GM19023 (cell line): Measurements from ENCODE around the gene INTS6.

Experiments
- ATAC-seq: cut with Tn5 transposase; IDR thresholded peaks from one replicate; pipeline ENCODE4 v1.9.1; 2021; ENCODE audit warnings: mild to moderate bottlenecking, moderate library complexity; ENCODE audit not compliant: unreplicated experiment

INTS6 gene

DNA sequence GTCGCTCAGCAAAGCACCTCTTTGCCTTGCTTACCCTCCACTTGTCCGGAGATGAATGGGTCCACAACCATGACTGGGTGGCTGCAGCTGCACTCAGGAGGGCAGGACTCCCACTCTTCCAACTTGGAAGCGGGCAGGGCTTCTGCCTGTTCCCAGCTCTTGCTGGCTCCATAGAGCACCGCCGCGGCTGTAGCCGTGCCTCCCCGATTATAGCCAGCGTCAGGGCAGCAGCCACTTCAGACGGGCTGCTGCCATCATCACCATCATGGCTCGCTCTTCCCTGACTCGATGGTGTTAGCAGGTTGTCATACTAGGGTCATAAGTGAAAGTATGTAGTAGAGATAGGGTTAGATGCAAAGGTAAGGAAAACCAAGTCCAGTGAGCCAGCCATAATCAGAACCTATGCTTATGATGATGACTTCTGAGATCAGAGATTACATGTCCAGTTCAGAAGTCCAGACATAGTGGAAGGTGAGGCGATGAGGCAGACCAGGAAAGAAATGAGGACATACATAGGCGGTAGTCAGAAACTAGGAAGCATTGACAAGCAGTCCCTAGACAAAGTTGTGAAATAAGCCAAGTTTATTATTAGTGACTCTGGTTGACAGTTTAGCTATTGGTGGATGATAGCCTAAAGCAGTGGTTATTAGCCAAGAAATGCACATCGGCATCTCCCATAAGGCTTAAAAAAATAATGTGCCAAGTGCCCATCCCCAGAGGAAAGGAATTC lies 4.4 kb upstream of the INTS6 start:
- ATAC-seq, result no peak

DNA sequence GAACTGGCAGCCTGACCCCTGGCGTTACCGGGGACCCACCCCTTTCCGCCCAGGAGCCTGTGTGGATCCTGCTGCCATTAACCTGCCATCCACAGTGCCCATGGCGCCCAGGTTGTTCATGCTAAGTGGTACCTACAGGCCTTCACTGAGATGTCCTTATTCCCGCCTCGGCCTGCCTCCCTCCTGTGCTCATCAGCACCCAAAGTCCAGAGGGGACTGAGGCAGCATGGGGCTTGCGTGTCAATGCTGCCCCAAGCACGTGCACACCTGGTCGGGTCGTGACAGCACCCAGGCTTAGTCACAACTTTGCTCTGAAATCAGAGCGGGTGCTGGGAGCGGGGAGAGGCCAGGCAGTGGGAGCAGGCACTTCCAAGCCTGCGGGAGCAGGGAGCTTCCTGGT lies 3.7 kb upstream of the INTS6 start:
- no peak for ATAC-seq

DNA sequence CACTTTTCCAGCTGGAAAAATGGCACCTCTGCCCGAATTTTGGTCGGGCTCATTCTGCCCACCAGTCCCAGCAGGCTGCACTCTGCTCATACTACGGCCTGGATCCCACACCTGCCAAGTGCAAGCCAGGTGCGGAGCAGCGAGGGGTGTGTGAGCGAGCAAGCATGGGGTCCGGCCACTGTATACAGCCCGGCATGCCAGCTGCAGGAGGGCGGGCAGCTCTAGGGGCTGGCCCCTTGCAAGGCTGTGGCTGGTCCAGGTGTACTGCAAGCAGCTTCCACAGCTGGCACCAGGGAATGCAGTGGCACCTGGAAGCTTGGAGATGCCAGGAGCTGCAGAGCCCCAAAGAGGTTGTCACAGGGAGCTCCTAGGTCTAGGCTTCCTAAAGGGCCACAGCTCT lies 2.7 kb upstream of the INTS6 start:
- ATAC-seq, result no peak

DNA sequence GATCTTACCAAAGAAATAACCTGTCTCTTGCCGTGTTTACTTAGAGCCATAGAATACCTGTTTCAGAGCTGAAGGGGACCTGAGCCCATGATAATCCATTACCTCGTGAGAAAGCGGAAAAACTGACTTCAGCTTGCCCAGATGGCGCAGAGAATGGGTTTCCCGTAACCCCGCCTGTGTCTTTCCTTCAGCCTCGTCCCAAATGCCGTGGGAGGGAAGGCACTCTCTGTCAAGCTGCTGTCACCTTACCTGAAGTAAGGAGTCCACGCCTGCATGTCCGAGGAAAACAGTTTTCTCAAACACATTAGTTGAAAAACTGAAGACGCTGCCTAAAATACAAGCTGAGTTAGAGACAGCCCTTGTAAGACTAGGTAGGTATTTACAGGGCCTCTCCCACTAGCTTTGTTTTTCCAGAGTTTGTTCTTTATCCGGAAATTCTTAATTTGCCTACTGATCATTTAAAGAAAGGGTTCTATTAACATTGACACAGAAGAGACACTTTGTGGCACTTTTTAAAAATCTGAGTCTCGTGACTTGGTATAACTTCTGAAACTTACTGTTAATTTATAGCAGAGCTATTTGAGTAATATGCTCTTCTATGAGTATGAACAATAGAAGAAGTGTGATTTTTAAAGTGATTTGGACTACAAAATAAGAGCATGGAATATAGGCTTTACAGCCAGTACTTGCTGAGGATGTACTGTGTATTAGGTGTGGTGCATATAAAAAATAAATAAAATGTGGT lies 1.3 kb upstream of the INTS6 start:
- no peak for ATAC-seq

DNA sequence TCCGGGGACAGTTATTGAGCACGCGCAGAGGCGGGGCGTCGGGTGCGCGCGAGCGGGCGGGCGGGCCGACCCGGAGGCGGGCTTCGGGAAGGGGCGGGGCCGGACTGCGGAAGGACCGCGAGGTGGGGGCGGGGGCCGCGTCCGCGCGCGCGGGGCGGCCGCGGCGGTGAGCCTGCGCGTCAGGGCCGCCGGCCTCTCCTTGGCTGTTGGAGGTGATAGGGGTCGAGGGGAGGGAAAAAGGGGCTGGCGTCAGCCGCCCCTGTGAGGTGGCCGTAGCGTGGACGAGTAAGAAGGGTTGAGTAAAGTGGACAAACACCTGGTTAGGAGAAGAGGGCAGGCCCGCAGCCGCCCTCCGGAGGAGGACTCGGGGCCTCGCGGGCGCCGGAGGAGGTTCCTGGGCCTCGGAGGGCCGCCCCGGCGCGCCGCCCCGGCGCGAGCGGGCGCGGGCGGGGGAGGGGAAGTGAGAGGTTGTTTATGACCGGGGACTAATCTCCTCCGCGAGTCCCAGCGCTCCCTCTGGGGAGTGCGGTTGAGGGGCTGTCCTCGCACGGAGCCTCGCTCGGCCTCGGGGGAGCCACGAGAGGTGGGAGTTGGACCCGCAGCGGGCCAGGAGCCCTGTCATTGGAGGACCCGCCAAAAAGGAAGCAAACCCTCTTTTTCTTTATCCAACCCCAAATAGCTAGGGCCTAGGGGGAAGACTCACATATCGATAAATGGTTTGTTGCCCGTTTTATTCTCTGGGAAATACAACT lies 547 bp upstream of the INTS6 start:
- ATAC-seq, result peak; percentile 37

DNA sequence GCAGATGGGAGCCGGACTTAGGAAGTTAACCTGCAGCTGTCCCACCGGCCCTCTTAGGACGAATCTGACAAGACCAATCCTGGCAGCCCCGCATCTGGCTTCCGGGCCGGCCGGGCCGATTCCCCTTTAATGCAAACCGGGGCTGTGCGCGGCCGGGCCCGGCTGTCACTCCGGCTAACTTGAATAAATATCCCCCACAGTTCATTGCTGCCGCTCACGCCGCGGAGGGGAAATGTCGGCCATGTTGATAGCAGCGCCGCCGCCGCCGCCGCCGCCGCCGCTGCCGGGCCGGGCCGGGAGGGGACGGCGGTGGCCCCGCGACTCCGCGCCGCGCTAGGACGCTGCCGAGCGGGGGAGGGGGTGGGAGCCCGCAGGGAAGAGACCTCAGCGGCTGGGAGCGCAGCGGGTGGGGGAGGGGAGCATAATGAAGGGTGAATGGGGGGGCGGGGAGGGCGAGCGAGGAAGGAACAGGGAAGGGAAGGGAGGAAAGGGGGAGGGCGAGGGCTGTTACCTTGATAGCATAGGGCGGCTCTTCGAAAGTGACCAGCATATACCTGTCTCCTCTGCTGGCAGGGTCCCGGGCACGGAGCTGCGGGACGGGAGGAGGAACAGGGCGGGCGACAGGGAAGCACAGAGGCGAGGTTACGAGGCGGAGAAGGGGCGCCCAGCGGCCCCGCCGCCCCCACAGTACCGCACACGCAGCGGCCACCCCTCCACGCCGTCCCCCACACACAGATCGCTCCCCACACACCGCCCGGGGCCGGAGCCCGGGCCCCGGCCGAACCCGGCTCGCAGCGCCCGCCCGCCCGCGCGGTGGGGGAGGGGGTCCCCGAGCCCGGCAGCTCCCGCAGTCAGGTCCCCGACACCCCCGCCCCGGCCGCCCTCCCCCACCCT lies 1.1 kb downstream of the INTS6 start:
- ATAC-seq, result peak; percentile 26

DNA sequence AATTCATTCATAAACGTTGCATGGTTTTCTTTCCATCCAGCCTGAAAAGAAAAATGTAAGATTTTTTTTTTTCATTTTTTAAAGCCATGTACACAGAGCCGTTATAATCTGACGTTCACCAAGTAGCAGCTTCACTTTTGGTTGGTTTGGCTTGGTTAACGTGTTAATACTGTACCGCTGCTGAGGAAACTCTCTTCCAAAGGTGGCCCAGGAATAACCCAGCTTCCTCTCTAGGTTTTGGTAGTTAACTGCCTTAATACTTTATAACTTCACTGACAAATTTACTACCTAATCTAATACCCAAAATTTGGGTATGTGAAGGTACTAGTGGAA lies 1.7 kb downstream of the INTS6 start:
- no peak for ATAC-seq

DNA sequence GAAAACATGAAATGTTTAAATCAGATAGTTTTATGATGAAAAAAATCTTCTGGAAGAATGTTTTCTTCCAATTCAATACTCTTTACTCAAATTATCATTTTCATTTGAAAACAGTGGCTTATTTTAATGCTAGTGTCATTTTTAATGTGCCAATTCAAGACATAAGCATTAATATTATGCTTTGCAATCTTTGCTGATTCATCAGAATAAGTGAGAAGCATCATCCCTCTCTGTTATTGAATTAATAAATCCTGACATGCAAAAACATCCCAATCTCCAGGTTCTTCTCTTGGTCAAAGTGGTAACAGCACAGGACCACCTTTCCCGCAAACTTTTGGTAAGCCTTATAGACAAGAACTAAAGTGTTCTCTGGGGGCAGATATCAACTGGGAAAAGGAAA lies 3.8 kb downstream of the INTS6 start:
- ATAC-seq, result no peak

DNA sequence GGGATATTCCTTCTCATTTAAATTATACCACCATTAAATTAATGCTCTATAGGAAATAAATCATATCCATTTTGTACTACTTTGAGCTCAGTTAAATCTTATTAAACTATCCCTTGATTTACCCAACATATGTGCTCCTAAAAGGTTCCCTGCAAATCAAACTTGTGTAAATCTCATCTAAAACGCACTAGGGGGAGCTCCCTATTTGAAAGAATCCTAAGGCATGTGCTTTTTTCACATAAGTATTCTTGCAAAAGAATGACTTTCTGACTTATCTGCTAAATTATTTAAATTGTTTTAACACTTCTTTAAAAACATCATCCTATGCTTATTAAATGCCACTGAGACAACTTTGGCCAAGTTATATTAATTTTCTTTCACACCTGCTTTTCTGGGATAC lies 7.9 kb downstream of the INTS6 start:
- ATAC-seq, result no peak

DNA sequence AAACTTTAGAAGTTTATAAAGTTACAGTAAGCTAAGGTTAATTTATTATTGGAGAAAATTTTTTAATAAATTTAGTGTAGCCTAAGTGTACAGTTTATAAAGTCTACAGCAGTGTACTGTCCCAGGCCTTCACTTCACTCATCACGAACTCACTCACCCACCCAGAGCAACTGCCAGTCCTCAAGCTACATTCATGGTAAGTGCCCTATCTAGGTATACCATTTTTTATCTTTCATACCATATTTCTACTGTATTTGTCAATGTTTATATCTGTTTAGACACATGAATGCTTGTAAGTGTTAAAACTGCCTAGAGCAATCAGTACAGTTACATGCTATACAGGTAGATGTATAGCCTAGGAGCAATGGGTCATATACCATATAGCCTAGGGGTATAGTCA lies 12.5 kb downstream of the INTS6 start:
- no peak for ATAC-seq

DNA sequence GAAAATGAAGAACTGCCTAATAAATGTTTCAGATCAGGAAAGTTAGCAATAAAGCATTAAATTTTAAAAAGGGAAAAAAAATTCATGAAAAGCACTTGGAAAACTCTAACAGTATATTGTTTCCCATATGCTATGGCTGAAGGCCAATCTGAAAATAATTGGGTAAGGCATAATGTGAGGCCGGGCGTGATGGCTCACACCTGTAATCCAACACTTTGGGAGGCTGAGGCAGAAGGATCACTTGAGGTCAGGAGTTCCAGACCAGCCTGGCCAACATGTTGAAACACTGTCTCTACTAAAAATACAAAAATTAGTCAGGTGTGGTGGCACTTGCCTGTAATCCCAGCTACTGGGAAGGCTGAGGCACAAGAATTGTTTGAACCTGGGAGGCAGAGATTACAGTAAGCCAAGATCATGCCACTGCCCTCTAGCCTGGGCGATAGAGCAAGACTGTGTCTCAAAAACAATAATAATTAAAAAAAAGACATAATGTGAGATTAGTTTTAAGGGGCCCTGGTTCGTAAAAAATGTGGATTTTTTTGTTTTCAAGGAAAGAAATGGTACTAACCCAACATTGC lies 15.2 kb downstream of the INTS6 start:
- no peak for ATAC-seq

DNA sequence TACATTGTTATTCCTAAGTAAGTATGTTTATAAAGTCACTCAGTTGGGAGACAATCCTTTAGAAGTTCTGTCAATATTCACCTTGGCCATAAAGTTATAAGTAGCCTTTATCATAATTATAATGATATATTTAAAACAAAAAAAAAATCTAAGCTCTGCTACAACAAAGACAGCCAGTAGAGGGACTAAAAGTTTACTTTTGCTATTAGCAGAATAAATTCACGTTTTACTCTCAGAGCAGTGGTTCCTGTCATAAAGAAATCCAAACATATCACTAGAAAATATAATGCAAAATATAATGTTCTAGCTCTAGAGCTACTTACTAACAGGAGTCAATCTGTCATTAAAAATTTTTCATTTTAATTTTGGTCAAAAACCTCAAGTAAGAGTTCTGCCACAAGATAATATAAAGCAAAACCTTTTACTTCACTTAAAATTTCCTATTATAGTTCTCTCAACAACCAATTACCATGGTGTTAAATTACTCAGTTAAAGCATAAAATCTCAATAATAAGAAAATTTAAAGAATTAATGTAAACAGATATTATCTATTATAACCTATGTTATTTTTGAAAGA lies 17.7 kb downstream of the INTS6 start:
- no peak for ATAC-seq

DNA sequence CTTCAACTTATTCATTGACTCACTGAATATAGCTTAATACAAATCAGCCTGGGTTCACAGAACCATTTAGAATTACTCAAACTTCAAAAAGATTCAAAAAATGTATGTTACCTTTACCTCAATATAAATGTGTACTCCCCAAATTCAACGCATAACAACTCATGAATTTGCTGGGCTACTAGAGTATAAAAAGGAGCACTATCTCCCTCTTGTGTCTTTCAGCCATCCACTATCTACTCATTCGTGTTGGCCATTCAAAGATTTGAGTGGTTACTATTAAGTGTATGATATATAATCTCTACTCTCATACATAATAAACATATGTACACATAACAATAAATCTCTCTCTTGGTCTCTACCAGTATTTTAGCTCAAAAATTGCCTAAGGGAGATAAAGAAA lies 20.3 kb downstream of the INTS6 start:
- ATAC-seq, result no peak

DNA sequence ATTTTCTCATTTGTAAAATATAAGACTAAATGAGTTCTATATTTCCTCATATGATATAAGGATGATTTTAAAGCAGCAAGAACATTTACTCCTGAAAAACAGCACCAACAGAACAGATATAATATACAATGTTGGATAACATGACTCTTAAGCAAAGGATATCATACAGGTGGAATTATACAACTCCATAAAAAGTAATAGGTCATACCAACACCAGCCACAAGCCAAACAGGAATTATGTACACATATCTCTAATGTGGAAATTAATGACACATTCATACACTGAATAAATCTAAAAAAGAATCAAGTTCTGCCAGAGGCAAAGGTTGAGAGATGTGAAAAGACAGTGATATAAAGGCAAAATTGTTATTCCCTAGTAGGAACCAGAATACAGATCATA lies 25.9 kb downstream of the INTS6 start:
- ATAC-seq, result no peak

DNA sequence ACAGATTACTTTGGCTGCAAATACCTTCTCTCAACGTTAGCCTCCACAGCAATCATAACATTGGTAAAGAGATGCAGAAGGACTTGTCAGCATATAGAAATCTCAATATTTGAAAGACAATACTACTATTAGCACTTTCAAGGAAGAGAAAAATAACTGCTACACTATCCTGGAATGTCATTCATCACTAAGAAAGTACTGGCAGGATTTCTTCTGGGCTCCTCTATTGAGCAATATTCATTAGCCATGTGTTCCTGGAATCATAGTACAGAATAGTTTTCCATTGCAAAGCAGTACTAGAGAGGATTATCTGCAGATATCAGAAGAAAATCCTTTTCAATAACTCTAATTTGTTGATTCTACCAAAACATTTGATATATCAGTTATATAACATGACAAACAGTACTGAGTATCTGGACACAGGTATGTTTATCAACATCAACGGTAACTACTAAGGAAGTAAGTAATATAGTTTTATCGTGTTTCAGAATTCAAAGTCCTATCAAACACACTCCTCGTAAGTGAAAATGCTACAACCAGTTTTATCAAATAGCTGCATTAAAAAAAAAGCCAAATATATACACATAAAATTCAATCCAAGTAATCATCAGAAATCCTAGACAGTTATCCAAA lies 27.3 kb downstream of the INTS6 start:
- no peak for ATAC-seq

DNA sequence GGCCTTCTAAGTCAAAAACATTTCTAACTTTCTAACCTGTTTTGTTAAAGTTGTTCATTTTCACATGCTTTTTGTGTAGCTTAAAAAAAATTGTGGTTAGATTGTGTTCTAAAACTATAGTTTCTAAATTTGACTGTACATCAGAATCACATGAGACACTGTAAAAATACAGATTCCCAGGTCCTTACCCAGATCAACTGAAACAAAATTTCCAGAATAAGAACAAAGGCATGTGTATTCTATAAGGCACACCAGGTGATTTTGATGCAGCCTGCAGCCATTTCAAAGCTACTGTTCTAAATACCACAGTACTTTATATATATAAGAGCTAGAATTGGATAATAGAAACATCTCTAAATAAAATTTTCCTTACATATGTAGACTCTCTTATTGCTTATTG lies 29.1 kb downstream of the INTS6 start:
- ATAC-seq, result no peak

DNA sequence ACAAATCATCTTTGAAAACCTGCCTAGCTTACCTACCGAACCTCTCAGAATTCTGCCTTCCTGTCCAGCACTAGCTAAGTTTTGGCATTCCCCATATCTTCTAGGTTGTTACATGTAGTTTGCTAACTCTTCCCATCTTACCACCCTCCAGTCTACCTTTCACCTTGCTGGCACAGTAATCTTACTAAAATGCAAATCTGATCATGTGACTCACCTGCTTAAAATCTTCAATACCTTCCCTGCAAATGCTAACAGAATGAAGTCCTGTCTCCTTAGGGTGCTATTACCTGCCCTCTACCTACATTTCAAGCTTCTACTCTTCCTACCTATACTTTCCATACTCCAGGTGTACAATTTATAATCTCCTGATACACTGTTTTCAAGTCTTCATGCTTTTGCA lies 30.4 kb downstream of the INTS6 start:
- no peak for ATAC-seq

DNA sequence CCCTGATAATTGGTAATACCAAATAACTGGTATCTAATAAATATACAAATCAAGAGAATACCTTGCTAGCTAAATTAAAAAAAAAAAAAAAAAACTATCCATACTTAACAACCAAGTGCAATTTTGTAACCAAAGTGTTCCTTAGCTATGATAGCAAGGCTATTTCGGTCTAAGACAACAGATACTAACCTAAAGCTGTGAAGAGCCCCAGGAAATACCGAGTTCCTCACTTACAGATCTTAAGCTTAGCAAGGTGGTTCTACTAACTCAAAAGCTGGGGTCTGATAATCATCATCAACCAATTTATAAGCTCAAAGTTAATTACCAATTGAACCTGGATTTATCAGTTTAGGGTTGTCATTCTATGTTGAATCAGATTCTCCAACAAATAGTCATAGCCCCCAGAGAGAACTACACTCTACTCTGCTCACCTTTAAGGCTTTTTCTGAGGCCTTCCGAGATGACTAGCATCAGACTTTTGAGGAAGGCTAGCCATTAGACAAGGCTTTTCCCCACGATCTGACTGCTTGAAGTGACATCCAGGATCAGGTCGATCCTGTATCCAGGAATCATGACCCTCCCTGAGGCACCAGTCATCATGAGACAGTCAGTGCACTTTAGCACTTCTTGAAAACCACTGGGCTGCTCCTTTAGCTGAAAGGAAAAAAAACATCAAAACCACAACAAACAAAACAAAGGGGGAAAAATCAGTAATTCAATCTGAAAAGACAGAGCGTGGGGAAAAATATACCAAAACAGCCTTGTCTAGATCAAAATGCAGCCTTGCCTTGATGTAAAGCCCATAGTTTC lies 31.9 kb downstream of the INTS6 start:
- no peak for ATAC-seq

DNA sequence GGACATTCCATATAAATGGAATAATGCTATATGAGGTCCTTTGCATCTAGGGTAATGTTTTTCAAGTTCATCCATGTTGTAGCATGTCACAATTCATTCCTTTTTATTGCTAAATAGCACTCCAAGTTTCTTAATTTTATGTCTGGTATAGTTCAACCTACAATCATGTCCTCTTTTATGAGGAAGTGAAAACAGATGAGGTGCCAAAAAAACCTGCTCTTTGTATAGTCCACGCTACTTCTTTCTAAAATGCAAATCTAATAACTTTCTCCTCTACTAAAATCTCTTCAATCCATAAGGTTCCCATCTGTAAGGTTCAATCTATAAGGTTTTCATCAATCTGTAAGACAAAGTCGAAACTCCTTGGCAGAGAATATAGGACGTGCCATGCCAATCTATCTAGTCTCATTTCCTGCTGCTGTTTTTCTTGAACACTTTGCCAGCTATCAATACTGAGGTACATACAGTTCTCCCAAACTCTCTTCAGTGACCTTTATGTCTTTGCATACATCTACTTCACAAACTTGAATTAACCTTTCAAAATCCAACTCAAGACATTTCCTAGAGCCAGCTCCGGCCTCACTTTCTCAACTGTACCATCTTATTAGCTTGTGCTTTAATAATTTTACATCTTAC lies 33.7 kb downstream of the INTS6 start:
- ATAC-seq, result peak; percentile 68
